ENCODE measurements around the gene MET.
"Not testable (repeated sequence)": the region's sequence is repeated elsewhere in the genome, so short reads cannot be mapped to it uniquely, and the experiment has no call there.

The MET gene

GRCh38 chr7:116728413-116728812, 56.4 kb downstream of the MET start:
- no peak for DNase-seq (ENCODE audit: low spot score)

- no peak for DNase-seq (ENCODE audit: low spot score)
Measured at GRCh38 chr7:116730097-116731022, 58.4 kb downstream of the MET start.

GRCh38 chr7:116731023-116731395, 59.0 kb downstream of the MET start:
- no peak for DNase-seq (ENCODE audit: low spot score)

- DNase-seq (ENCODE audit: low spot score) = no peak
Measured at GRCh38 chr7:116731445-116732335, 59.7 kb downstream of the MET start.

GRCh38 chr7:116732788-116733694, 61.0 kb downstream of the MET start:
- no peak for DNase-seq (ENCODE audit: low spot score)

GRCh38 chr7:116733924-116734580, 62.1 kb downstream of the MET start:
- DNase-seq (ENCODE audit: low spot score) = no peak

- no peak for DNase-seq (ENCODE audit: low spot score)
Measured at GRCh38 chr7:116734710-116735109, 62.7 kb downstream of the MET start.

GRCh38 chr7:116736927-116737715, 65.1 kb downstream of the MET start:
- peak; percentile 86 for DNase-seq (ENCODE audit: low spot score)

GRCh38 chr7:116738378-116738777, 66.4 kb downstream of the MET start:
- DNase-seq (ENCODE audit: low spot score) = no peak

- no peak for DNase-seq (ENCODE audit: low spot score)
Measured at GRCh38 chr7:116739307-116739706, 67.3 kb downstream of the MET start.

- DNase-seq (ENCODE audit: low spot score) = no peak
Measured at GRCh38 chr7:116740231-116740630, 68.2 kb downstream of the MET start.

GRCh38 chr7:116740755-116741462, 68.9 kb downstream of the MET start:
- no peak for DNase-seq (ENCODE audit: low spot score)

GRCh38 chr7:116741625-116742316, 69.8 kb downstream of the MET start:
- no peak for DNase-seq (ENCODE audit: low spot score)

- DNase-seq (ENCODE audit: low spot score) = no peak
Measured at GRCh38 chr7:116742641-116743040, 70.6 kb downstream of the MET start.

- not testable (repeated sequence) for DNase-seq (ENCODE audit: low spot score)
Measured at GRCh38 chr7:116743835-116744234, 71.8 kb downstream of the MET start.

- DNase-seq (ENCODE audit: low spot score) = not testable (repeated sequence)
Measured at GRCh38 chr7:116746388-116746787, 74.4 kb downstream of the MET start.

GRCh38 chr7:116751070-116751469, 79.1 kb downstream of the MET start:
- DNase-seq (ENCODE audit: low spot score) = not testable (repeated sequence)

- DNase-seq (ENCODE audit: low spot score) = no peak
Measured at GRCh38 chr7:116752305-116753074, 80.5 kb downstream of the MET start.

All from kidney tubule cell (primary cell).